Activated naive CD8-positive, alpha-beta T cell treated with anti-CD3 and anti-CD28 coated beads, Interleukin-2, amount 50 U/mL, for 16 hours (primary cell): ENCODE data around the gene PNLIPRP1.

Experiments used
- DNase-seq: peaks from one replicate; pipeline ENCODE4 v3.0.0-alpha.2; 2020; ENCODE audit warnings: low read depth, low spot score

Gene PNLIPRP1

GRCh38 chr10:116631871-116632295 lies 41.1 kb downstream of the PNLIPRP1 start:
- DNase-seq: no peak

GRCh38 chr10:116632596-116633215 lies 41.9 kb downstream of the PNLIPRP1 start:
- no peak for DNase-seq

- no peak for DNase-seq
These were observed 42.4 kb downstream of the PNLIPRP1 start for GRCh38 chr10:116633216-116633600.

DNA sequence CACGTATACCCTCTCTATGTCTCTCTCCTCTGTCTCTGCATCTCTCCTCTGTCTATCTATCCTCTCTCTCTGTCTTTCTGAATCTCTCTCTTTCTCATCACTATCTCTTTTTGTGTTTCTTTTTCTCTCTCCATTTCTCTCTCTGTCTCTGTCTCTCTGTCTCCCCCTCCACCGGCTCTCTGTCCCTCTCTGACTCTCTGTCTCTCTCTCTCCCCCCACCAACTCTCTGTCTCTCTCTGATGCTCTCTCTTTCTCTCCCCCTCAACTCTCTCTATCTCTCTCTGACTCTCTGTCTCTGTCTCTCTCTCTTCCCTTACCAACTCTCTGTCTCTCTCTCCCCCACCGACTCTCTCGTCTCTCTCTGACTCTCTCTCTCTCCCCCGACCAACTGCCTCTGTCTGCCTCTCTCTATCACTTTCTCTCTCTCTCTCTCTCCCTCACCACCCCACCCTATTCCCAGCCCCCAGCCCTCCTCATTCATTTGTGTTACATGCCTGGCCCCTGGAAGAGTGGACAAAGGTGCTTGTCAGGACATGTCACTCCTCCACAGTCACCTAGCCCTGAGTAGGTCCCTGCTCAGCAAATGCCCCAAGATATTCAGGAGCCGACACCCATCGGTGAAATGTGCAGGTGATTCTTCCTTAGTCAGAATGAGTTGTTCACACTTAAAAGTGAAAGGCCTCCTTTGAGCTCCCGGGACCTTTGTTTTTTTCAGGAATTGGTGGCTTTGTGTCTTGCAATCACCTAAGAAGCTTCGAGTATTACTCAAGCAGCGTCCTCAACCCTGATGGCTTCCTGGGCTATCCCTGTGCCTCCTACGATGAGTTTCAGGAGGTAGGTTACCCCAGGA lies 43.6 kb downstream of the PNLIPRP1 start:
- no peak for DNase-seq

- DNase-seq: no peak
These were observed 45.6 kb downstream of the PNLIPRP1 start for GRCh38 chr10:116636385-116636784.

- DNase-seq: no peak
These were observed 46.2 kb downstream of the PNLIPRP1 start for GRCh38 chr10:116636976-116637375.

DNA sequence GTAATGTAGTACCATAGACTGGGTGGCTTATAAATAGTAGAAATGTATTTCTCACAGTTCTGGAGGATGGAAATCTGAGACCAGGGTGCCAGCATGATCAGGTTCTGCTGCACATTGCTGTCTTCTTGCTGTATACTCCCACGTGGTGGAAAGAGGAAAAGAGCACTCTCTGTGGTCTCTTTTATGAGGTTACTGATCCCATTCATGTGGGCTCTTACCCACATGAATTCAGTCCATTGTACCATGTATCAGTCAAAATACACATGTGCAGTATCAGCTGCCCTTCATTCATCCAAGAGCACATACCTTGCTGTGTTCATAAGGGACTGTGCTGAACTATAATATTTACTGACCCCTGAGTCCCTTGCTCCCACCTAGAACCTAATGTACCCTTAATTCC lies 47.1 kb downstream of the PNLIPRP1 start:
- no peak for DNase-seq

- DNase-seq: no peak
These were observed 55.7 kb downstream of the PNLIPRP1 start for GRCh38 chr10:116646502-116646901.

- no peak for DNase-seq
These were observed 58.1 kb downstream of the PNLIPRP1 start for GRCh38 chr10:116648903-116649302.

GRCh38 chr10:116653885-116654284 lies 63.1 kb downstream of the PNLIPRP1 start:
- no peak for DNase-seq

DNA sequence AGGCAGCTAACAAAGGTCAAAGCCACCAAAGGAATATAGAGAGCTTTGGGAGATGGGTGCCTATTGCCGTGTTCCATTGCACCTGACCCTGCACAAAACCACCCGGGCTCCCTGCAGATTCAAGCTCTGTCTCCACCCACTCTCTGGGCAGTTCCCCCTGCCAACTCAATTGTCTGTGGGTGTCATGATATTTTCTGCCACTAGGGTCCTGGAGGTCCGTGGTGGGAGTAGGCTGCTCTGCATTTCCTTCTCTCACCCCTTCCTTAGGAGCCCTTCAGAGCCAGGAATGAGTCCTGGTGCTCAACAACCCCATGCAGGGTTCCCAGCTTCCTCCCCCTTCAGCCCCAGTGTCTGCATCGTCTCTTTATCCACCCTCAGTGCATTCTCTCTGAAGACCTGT lies 64.1 kb downstream of the PNLIPRP1 start:
- no peak for DNase-seq

GRCh38 chr10:116655568-116655967 lies 64.8 kb downstream of the PNLIPRP1 start:
- DNase-seq: no peak

GRCh38 chr10:116656044-116656443 lies 65.3 kb downstream of the PNLIPRP1 start:
- no peak for DNase-seq

- DNase-seq: no peak
These were observed 67.2 kb downstream of the PNLIPRP1 start for GRCh38 chr10:116657863-116658551.
